ENCODE measurements around the gene LINC00305.

The LINC00305 gene

GRCh38 chr18:64148988-64149387 is at the start of gene LINC00305:
Gene LINC00305 (minus strand): TSS chr18:64149088.
- no peak for DNase-seq (ENCODE audit: low spot score)

- no peak for DNase-seq (ENCODE audit: low spot score)
These were observed 42.2 kb upstream of the LINC00305 start for GRCh38 chr18:64191069-64191468.

DNA sequence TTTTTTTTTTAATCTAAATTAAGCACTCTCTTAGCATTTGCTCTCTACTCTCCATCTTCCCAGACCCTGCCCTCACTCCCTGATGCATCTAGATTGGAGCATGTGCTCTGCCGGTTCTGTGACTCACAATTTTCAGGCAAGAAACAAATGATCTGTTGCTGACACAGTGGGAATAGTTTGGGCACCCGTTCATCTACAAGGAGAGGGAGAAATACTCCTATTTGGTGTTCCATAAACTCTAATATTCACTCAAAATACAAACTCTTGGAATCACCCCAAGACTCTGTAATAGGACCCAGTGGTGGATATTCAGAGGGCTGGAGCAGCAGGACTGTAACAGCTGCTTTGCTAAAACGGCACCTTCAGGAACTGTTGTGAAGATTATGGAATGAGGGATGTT is 37.1 kb upstream of the LINC00305 start:
- DNase-seq (ENCODE audit: low spot score) = peak; percentile 6

DNA sequence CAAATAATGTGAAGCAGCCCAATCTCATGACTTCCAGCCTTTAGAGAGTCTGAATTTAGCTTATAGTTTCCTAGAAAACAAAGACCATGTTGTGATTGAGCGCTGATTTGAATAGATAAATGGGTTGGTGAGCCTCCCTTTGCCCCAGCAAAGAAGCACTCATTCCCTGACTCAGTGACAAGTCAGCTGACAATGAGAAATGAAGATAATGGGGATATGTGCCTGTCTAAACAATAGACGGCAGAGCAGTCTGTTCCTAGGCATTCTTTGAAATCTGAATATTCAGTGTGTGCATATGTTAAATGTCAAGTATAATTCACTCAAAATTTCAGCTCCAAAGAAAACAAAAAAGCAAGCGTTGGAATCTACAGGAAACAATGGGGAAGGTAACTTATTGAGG is 34.8 kb upstream of the LINC00305 start:
- peak; percentile 34 for DNase-seq (ENCODE audit: low spot score)

GRCh38 chr18:64180617-64181016 is 31.7 kb upstream of the LINC00305 start:
- DNase-seq (ENCODE audit: low spot score) = no peak

- no peak for DNase-seq (ENCODE audit: low spot score)
These were observed 31.3 kb upstream of the LINC00305 start for GRCh38 chr18:64180171-64180570.

DNA sequence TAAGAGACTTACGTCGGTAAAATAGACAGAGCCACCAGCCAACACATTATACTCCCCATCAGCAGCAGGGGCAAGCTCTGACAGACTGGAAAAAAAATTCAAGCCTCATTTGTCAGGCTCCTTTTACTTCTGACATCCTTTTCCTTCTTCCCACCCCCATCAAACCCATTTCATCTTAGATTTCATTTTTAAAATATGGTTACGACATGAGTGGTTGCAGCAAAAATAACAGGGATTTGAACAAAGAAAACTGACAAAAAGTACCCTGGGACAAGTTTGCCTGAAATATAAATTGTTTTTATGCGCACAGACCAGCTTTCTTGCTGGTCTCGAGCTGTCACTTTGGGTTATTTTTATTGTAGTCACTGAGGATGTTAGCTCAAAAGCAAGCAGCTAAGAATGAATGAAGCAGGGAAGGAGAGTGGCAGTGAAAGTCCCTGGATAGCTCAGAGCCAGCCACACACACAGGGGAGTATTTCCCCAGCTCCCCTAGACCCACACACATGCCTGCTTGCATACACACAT is 30.7 kb upstream of the LINC00305 start:
- no peak for DNase-seq (ENCODE audit: low spot score)

GRCh38 chr18:64178860-64179259 is 30.0 kb upstream of the LINC00305 start:
- DNase-seq (ENCODE audit: low spot score) = no peak

- DNase-seq (ENCODE audit: low spot score) = no peak
These were observed 26.5 kb upstream of the LINC00305 start for GRCh38 chr18:64175432-64175831.

GRCh38 chr18:64171576-64171975 is 22.7 kb upstream of the LINC00305 start:
- DNase-seq (ENCODE audit: low spot score) = no peak

- no peak for DNase-seq (ENCODE audit: low spot score)
These were observed 18.6 kb upstream of the LINC00305 start for GRCh38 chr18:64167408-64167925.

GRCh38 chr18:64165906-64166305 is 17.0 kb upstream of the LINC00305 start:
- no peak for DNase-seq (ENCODE audit: low spot score)

DNA sequence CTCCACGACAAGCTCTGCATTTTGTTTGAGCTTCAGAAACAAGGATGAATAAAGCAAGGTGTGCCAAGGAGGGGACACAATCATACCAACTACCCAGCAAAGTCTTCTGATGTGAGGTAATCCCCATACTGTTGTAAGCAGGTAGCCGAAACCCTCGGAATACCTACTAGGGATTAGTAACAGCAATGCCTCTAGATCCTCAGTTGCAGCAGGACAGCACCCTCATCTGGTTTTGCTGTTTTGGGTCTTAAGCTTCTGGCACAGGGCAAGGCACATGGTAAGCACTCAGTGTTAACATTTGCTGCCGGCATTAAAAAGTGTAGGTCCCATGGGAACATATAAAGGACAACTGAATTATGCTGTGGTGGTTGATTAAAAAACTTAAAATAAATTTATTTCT is 16.0 kb upstream of the LINC00305 start:
- DNase-seq (ENCODE audit: low spot score) = no peak

GRCh38 chr18:64149916-64150438 is 1.1 kb upstream of the LINC00305 start:
- no peak for DNase-seq (ENCODE audit: low spot score)

GRCh38 chr18:64142904-64143303 is 6.0 kb downstream of the LINC00305 start:
- no peak for DNase-seq (ENCODE audit: low spot score)

DNA sequence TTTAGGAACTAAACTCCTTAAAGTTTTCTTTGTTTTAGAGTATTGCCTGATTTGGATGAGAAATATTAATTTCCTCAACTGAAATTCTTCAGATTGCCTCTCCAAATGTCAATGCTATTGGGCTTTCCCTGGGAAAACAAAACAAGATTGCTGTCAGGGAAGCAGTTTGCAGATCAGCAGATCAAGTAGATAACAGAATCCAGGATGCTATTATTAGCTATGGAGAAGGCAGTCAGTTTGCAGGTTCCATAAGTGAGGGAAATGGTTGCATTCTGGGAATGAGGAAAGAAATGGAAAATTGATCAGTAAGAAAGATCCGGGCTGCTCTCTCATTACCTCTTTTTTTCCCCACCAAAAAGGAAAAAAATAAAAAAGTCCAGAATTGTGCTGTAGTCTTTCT is 11.0 kb downstream of the LINC00305 start:
- DNase-seq (ENCODE audit: low spot score) = no peak

DNA sequence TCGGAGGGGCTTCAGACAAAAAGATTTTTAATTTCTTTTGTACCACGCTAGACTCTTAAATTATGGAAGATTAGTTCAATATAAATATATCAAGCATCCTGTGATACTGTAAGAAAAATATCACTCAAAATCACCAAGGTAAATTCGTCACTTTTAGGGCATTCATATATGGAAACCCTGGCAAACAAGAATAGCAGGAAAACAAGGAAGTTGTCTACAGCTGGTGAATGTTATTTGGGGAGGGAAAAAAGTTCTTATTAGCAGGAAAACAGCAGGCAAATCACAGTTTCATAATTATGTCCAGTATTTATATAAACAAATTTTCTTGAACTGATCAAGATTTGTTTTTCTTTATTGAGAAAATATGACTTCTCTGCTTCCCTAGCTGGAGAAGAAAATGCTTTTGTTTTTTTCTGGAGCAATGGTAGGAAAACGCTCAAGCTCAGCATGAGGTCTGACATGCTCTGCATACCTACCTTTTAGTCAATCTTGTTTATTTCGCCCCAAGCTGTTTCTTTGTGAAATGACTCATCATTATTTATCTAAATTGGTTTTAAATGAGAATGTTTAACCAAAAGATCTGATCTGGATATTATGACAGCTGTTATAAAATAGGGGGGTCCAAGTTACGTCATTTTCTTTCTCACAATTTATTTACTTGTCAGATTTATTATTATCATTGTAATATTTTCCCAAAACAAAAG is 14.7 kb downstream of the LINC00305 start:
- DNase-seq (ENCODE audit: low spot score) = no peak

- DNase-seq (ENCODE audit: low spot score) = peak; percentile 38
These were observed 16.0 kb downstream of the LINC00305 start for GRCh38 chr18:64132871-64133270.

- no peak for DNase-seq (ENCODE audit: low spot score)
These were observed 17.6 kb downstream of the LINC00305 start for GRCh38 chr18:64131314-64131713.

DNA sequence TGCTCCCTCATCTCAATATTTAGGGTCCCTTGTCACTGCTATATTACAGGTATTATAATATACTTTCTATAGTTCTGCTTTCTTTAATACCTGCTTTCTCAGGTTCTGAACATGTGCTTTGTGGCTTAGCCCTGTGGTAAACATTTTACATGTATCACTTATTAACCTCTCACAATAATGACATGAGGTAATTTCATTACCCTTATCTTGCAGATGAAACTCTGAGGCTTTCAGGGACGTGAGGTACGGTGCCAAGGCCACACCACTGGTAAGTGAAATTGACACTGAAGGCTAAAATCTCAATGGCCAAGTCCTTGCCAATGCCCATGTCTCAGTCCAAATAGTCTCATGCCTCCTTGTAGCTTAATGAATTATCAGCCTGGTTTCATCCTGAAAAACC is 21.7 kb downstream of the LINC00305 start:
- no peak for DNase-seq (ENCODE audit: low spot score)

- DNase-seq (ENCODE audit: low spot score) = no peak
These were observed 29.0 kb downstream of the LINC00305 start for GRCh38 chr18:64119916-64120315.

DNA sequence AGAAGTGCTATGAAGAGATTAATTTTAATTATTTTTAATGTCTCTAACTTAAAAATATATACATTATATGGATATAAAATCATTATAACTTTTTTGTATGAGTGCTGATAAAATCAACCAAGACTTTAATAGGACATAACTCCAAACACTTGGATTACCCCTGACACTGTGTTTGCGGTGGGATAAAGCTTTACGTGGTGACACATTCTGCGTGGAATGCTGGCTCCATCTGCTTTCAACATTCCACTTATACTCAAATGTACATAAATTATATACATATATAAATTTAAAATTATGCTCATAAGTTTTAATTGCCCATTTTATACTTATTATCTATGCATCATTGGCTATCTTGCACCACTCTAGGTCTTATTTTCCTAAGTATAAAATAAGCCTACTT is 30.5 kb downstream of the LINC00305 start:
- DNase-seq (ENCODE audit: low spot score) = no peak

DNA sequence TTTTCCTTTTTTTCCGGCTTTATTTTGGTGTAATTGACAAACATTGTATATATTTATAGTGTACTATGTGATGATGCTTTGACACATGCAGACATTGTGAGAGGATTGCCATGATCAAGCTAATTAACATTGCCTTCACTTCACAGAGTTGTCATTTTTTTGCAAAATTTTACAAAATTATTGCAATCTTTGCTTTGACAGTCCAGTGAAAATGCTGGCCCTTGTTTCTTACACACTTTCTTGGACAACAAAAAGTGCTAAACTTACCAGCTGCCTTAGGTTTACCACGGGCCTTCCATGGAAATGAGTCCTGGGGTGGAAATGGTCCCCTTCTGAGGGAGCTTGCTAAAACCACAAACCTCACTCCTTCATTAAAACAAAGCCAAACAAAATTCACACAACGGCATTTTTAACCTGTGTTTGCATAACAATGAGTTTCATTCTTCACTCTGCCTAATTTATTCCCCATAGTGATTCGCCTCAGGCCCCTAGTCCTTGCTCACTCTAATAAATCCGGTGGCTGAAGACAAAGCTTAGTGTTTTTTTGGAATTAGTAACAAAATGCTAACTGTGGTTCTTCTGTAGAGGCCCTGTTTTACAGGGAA is 32.2 kb downstream of the LINC00305 start:
- DNase-seq (ENCODE audit: low spot score) = no peak
